ENCODE results near the gene LIN37. TPM values are rescaled to one million over a fixed set of nuclear protein-coding genes. Genes with fewer than 3 reads are reported as not detected.

The LIN37 gene
- total and polyA plus RNA-seq, 7 donors: 8.4 to 19.1 (median 13.6) TPM

- Histone ChIP-seq H3K27me3 (no peaks in the 10 kb centered on the region), H3K27ac (peak overlapping the region; percentile 90 to 97 (median 93)), H3K9me3 (no peaks in the 10 kb centered on the region), H3K4me3 (peak overlapping the region; percentile 76 to 99 (median 90)), H3K4me1 (peaks cover 0 to 33% (median 28%) of the 10 kb centered on the region in 4 donors), H3K36me3 (peaks cover 6 to 26% (median 7%) of the 10 kb centered on the region in 4 donors)
- 0 to 1% methylated on average over 77 of the region's 77 CpGs for WGBS, 2 donors
- peak; percentile 98 for DNase-seq
- intact Hi-C loops (cut with DNase I): loop anchor here (1.0 to 5.0 kb wide), 6 partner anchors 14 to 214 kb away; partner anchors contain the start of genes HSPB6, RBM42 and TMEM147
- TF ChIP-seq, protein P1, sequence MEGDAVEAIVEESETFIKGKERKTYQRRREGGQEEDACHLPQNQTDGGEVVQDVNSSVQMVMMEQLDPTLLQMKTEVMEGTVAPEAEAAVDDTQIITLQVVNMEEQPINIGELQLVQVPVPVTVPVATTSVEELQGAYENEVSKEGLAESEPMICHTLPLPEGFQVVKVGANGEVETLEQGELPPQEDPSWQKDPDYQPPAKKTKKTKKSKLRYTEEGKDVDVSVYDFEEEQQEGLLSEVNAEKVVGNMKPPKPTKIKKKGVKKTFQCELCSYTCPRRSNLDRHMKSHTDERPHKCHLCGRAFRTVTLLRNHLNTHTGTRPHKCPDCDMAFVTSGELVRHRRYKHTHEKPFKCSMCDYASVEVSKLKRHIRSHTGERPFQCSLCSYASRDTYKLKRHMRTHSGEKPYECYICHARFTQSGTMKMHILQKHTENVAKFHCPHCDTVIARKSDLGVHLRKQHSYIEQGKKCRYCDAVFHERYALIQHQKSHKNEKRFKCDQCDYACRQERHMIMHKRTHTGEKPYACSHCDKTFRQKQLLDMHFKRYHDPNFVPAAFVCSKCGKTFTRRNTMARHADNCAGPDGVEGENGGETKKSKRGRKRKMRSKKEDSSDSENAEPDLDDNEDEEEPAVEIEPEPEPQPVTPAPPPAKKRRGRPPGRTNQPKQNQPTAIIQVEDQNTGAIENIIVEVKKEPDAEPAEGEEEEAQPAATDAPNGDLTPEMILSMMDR (IDR thresholded peaks at IDR 0.05): peak; percentile 92 to 97 (median 96)
- no peak for TF ChIP-seq EP300 (IDR thresholded peaks at IDR 0.05)
- TF ChIP-seq POLR2AphosphoS5 (IDR thresholded peaks at IDR 0.05): peak; percentile 15 to 67 (median 48)
- TF ChIP-seq POLR2A (IDR thresholded peaks at IDR 0.05): no peak
These were observed 31.3 kb upstream of the LIN37 start for GRCh38 chr19:35716801-35717664.

GRCh38 chr19:35717665-35718344, 30.6 kb upstream of the LIN37 start, which contains the start of gene KMT2B:
Gene KMT2B (plus strand): TSS chr19:35718003. CDS start chr19:35718019, 16 bp downstream.
- Histone ChIP-seq H3K36me3 (peaks cover 7 to 34% (median 13%) of the 10 kb centered on the region in 4 donors), H3K4me1 (peaks cover 0 to 33% (median 28%) of the 10 kb centered on the region in 4 donors), H3K27ac (peak within 1 kb of the TSS; percentile 90 to 97 (median 93)), H3K9me3 (no peaks in the 10 kb centered on the region), H3K4me3 (peak within 1 kb of the TSS; percentile 85 to 99 (median 94)), H3K27me3 (no peaks in the 10 kb centered on the region)
- peak; percentile 77 for DNase-seq
- 1% methylated on average over 108 of the region's 109 CpGs for WGBS, 2 donors
- no peak for TF ChIP-seq EP300 (IDR thresholded peaks at IDR 0.05)
- TF ChIP-seq, protein P1 (IDR thresholded peaks at IDR 0.05): no peak
- peak in 2 of 4 donors; percentile 37 to 42 for TF ChIP-seq POLR2AphosphoS5 (IDR thresholded peaks at IDR 0.05)
- no peak for TF ChIP-seq POLR2A (IDR thresholded peaks at IDR 0.05)
- intact Hi-C loops (cut with DNase I): loop anchor here (1.0 to 5.0 kb wide), 6 partner anchors 15 to 213 kb away; partner anchors contain the start of genes HSPB6, RBM42 and TMEM147

- Histone ChIP-seq H3K9me3 (no peaks in the 10 kb centered on the region), H3K27ac (peak overlapping the region; percentile 88 to 97 (median 93)), H3K36me3 (peaks cover 13 to 41% (median 20%) of the 10 kb centered on the region in 4 donors), H3K4me3 (peak overlapping the region; percentile 85 to 99 (median 94)), H3K27me3 (no peaks in the 10 kb centered on the region), H3K4me1 (peaks cover 0 to 33% (median 28%) of the 10 kb centered on the region in 4 donors)
- intact Hi-C loops (cut with DNase I): loop anchor here (2.0 to 5.0 kb wide), 2 partner anchors 22 to 91 kb away; partner anchors contain the start of gene RBM42
- DNase-seq: no peak
- TF ChIP-seq, protein P1 (IDR thresholded peaks at IDR 0.05): no peak
- no peak for TF ChIP-seq POLR2A (IDR thresholded peaks at IDR 0.05)
- no peak for TF ChIP-seq POLR2AphosphoS5 (IDR thresholded peaks at IDR 0.05)
- TF ChIP-seq EP300 (IDR thresholded peaks at IDR 0.05): no peak
- WGBS, 2 donors: 0 to 1% methylated on average over 42 of the region's 42 CpGs
These were observed 29.9 kb upstream of the LIN37 start for GRCh38 chr19:35718345-35719041.
